C4-2B (cell line): ENCODE data around the gene HRH1.
"Not testable (repeated sequence)": the region's sequence is repeated elsewhere in the genome, so short reads cannot be mapped to it uniquely, and the experiment has no call there.

Experiments used
- H3K27ac ChIP-seq: fragments of 450-650 bp; 2 replicates; pipeline ENCODE4 v1.5.1; 2017
- CTCF ChIP-seq: fragments of 450-650 bp; conservative IDR thresholded peaks from 2 replicates; pipeline ENCODE4 v1.5.1; 2017; ENCODE audit warnings: mild to moderate bottlenecking
- ZFX ChIP-seq: fragments of 450-650 bp; IDR thresholded peaks from 2 replicates; pipeline ENCODE4 v1.6.1; 2017

The HRH1 gene

DNA sequence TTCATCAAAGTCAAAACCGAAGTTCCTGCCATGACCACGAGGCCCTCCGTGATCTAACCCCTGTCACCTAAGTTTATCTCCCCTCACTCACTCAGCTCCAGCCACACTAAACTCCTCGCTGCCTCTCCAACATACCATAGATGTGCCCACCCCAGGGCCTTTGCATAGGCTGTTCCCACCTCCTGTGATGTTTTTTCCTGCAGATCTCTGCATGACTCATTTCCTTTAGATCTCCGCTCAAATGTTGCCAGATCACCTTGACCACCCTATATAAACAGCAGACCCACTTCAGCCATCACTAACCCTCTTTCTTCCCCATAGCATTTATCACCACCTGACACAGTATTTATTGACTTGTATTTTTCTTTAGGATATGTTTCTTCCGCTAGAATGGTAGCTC is 58.5 kb downstream of the HRH1 start:
- TF ChIP-seq ZFX (no peak), CTCF (no peak)
- no peak overlapping the region for H3K27ac ChIP-seq

GRCh38 chr3:11213810-11214450 is 59.6 kb downstream of the HRH1 start:
- TF ChIP-seq CTCF (no peak), ZFX (no peak)

DNA sequence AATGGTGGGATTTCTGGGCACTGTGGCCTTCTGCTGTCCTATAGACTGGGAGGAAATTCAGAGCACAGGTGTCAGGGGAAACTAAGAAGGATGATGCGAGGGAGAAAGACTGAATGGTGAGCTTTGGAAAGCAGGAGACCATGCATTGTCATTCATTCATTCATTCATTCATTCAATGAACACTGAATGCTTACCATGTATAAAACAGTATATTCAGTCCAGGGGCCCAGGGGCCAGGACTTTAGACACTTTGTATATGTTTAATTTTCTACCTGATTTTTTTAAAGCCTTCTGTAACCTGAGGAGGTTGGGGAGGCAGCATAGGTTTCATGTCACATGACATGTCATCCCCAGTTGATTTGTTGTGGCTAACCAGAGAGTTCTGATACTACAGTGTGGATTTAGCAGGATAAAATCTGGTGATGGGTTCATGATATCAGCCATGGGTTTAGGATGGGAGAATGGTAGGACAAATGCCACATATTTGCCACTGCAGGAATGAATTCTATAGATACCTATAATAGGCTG is 60.2 kb downstream of the HRH1 start:
- H3K27ac ChIP-seq, result no peak overlapping the region
- no peak for TF ChIP-seq ZFX
- TF ChIP-seq CTCF, result no peak

More at GRCh38 chr3:11213810-11214450, 59.6 kb downstream of the HRH1 start:
- H3K27ac ChIP-seq, result no peak overlapping the region

GRCh38 chr3:11217370-11217769 is 63.1 kb downstream of the HRH1 start:
- H3K27ac ChIP-seq, result not testable (repeated sequence)

GRCh38 chr3:11220230-11220629 is 65.9 kb downstream of the HRH1 start:
- H3K27ac ChIP-seq, result no peak overlapping the region
- TF ChIP-seq CTCF (no peak), ZFX (no peak)

- no peak overlapping the region for H3K27ac ChIP-seq
- TF ChIP-seq ZFX (no peak), CTCF (no peak; the same call in 1 of the 2 replicates)
Observed at GRCh38 chr3:11221818-11222415, 67.6 kb downstream of the HRH1 start.

DNA sequence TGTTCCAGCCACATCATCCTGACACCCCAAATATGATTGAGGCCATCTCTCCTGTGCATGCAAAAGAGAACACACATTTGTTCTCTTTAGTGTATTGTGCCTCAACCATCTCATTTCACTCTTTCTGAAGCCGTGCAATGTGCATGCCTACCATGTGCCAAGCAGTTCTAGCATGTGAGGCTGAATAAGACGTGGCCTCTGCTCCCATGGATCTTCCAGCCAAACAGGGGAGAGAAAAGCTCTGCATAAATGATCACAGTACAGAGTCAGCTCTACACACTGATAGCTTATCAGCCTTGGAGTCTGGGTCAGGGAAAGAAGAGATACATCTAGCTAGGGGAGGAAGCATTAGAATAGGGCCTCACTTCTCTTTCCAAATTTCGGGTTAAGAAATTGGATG is 69.7 kb downstream of the HRH1 start:
- no peak overlapping the region for H3K27ac ChIP-seq
- TF ChIP-seq ZFX, result no peak
- TF ChIP-seq CTCF, result no peak

GRCh38 chr3:11224870-11225229 is 70.6 kb downstream of the HRH1 start:
- H3K27ac ChIP-seq, result no peak overlapping the region; the same call in 1 of the 2 replicates
- TF ChIP-seq CTCF, result no peak
- TF ChIP-seq ZFX, result no peak
